K562 (cell line): ENCODE results near the gene AKIRIN1. TPM values are rescaled to one million over a fixed set of nuclear protein-coding genes. Genes with fewer than 3 reads are reported as not detected.

ENCODE experiments used
- ATAC-seq: fragments of 200-7000 bp; cut with Tn5 transposase; 3 replicates; pipeline ENCODE4 v1.9.1; 2020; ENCODE audit warnings: moderate library complexity
- Bru-seq: library from RNA; stranded (reverse); fragments of 400-500 nt; gene quantifications from one replicate; lab custom pipeline; 2021; lab: Mats Ljungman, UMichigan
- BruChase-seq, 2 experiments: library from RNA; stranded (reverse); fragments of 400-500 nt; gene quantifications; one replicate each; lab custom pipeline; 2021; lab: Mats Ljungman, UMichigan
- BruUV-seq: library from RNA; stranded (reverse); fragments of 400-500 nt; replicated peaks from 2 replicates; lab custom pipeline; 2021; lab: Mats Ljungman, UMichigan
- CTCF ChIA-PET: fragments of 300-600 bp; formaldehyde crosslinking; extraction: SDS; loops from one replicate; lab custom pipeline; 2021; ENCODE audit warnings: low intra/inter-chr PET ratio; lab: Yijun Ruan, JAX
- POLR2A ChIA-PET: fragments of 300-600, 350-650 bp; sonication (Branson Sonifier 250); formaldehyde crosslinking; extraction: SDS; loops from one replicate; lab custom pipeline; 2021; ENCODE audit warnings: antibody characterized with exemption, inconsistent platforms; lab: Yijun Ruan, JAX
- DNase-seq, 4 experiments: peaks; one replicate each; pipeline versions ENCODE4 v3.0.0 to v3.0.0-alpha.2; 2011 to 2018; ENCODE audit warnings: low spot score in 3 of 4, mixed read lengths in 3 of 4; ENCODE audit errors: extremely low read depth in 1 of 4
- FAIRE-seq: peaks from 2 replicates; lab custom pipeline; 2011; peaks lifted over from hg19 to GRCh38; lab: Jason Lieb, UNC
- H2AFZ ChIP-seq: 2 replicates; pipeline ENCODE4 v1.6.0; 2011; ENCODE audit warnings: low read depth, low read length, control low read depth, inconsistent platforms
- H3K27ac ChIP-seq: fragments of 200-600 bp; 3 replicates; pipeline ENCODE4 v1.8.0; 2011; ENCODE audit warnings: low read depth, mild to moderate bottlenecking, control low read depth, inconsistent platforms, low read length, moderate library complexity, mixed read lengths; ENCODE audit errors: extremely low read depth
- H3K27me3 ChIP-seq, 2 experiments: fragments of 300-600 bp in 1 of 2; 2 replicates in 1 of 2; 3 replicates in 1 of 2; pipeline versions ENCODE4 v1.6.0 to v1.8.0; 2011; ENCODE audit warnings: inconsistent platforms in 2 of 2, low read length in 2 of 2, mild to moderate bottlenecking in 1 of 2, mixed read lengths in 1 of 2, moderate library complexity in 1 of 2; ENCODE audit not compliant: control insufficient read depth in 2 of 2, insufficient read depth in 2 of 2
- H3K36me3 ChIP-seq: fragments of 300-600 bp; 3 replicates; pipeline ENCODE4 v1.8.0; 2011; ENCODE audit warnings: mild to moderate bottlenecking, low read length, inconsistent platforms; ENCODE audit not compliant: control insufficient read depth, insufficient read depth
- H3K4me1 ChIP-seq, 2 experiments: fragments of 200-600 bp in 1 of 2; replicated peaks in 1 of 2; 2 replicates in 1 of 2; 3 replicates in 1 of 2; pipeline versions ENCODE4 v1.5.1 to v1.8.0; 2011; ENCODE audit warnings: inconsistent platforms in 2 of 2, low read length in 2 of 2, mild to moderate bottlenecking in 1 of 2, mixed read lengths in 1 of 2, moderate library complexity in 1 of 2; ENCODE audit not compliant: control insufficient read depth in 2 of 2, insufficient read depth in 2 of 2
- H3K4me2 ChIP-seq: 2 replicates; pipeline ENCODE4 v1.6.1; 2011; ENCODE audit warnings: low read length, control low read depth, inconsistent platforms, mixed read lengths; ENCODE audit not compliant: insufficient read depth
- H3K4me3 ChIP-seq: fragments of 200-600 bp; sonication (generic), shearing (Covaris generic); 2 replicates; pipeline ENCODE4 v1.5.1; 2016; ENCODE audit warnings: control low read depth, inconsistent platforms
- H3K79me2 ChIP-seq: fragments of 200-600 bp; 3 replicates; pipeline ENCODE4 v1.8.0; 2011; ENCODE audit warnings: low read length, inconsistent platforms; ENCODE audit not compliant: control insufficient read depth, insufficient read depth
- H3K9ac ChIP-seq, 2 experiments: 2 replicates each; pipeline versions ENCODE4 v1.6.0 to v1.6.1; 2011; ENCODE audit warnings: low read depth in 2 of 2, low read length in 2 of 2, control low read depth in 1 of 2, inconsistent platforms in 1 of 2, mild to moderate bottlenecking in 1 of 2, mixed read lengths in 1 of 2; ENCODE audit not compliant: insufficient read depth in 1 of 2
- H3K9me1 ChIP-seq: one replicate; pipeline ENCODE4 v1.6.0; 2011; ENCODE audit warnings: inconsistent platforms, mild to moderate bottlenecking, low read length, moderate library complexity; ENCODE audit not compliant: control insufficient read depth, insufficient read depth
- H3K9me3 ChIP-seq: replicated peaks from 2 replicates; pipeline ENCODE4 v1.5.1; 2011; ENCODE audit warnings: low read depth, low read length, inconsistent platforms; ENCODE audit not compliant: control insufficient read depth, insufficient read depth
- H4K20me1 ChIP-seq: replicated peaks from 2 replicates; pipeline ENCODE4 v1.6.1; 2011; ENCODE audit warnings: low read length, inconsistent platforms, mixed read lengths; ENCODE audit not compliant: control insufficient read depth, insufficient read depth
- GABPA ChIP-seq: fragments of 200-800 bp; sonication (Bioruptor generic); conservative IDR thresholded peaks from 2 replicates; pipeline ENCODE4 v1.6.1; 2016; ENCODE audit warnings: low read depth, missing genetic modification characterization, missing compliant biosample characterization
- MYNN ChIP-seq, 2 experiments: sonication (generic); formaldehyde crosslinking in 1 of 2; IDR thresholded peaks; 2 replicates each; pipeline versions ENCODE4 v1.5.0 to v1.6.1; 2016 to 2020; ENCODE audit warnings: antibody characterized with exemption in 1 of 2, missing genetic modification reagents in 1 of 2
- PATZ1 ChIP-seq: fragments of 250-450 bp; sonication (Bioruptor Pico); IDR thresholded peaks from 2 replicates; pipeline ENCODE4 v1.5.0; 2020; ENCODE audit warnings: mild to moderate bottlenecking, borderline replicate concordance
- TBP ChIP-seq: optimal IDR thresholded peaks from 2 replicates; pipeline ENCODE3; 2011; ENCODE audit warnings: low read depth, low read length, improper control_type of control experiment
- YY1 ChIP-seq, 3 experiments: IDR thresholded peaks; 2 replicates each; pipeline ENCODE4 v1.6.1; 2011; ENCODE audit warnings: low read length in 2 of 3, mild to moderate bottlenecking in 2 of 3, moderate library complexity in 2 of 3, borderline replicate concordance in 1 of 3, control low read depth in 1 of 3, low read depth in 1 of 3; ENCODE audit not compliant: insufficient read depth in 3 of 3, insufficient replicate concordance in 2 of 3, control insufficient read depth in 1 of 3, insufficient read length in 1 of 3; ENCODE audit errors: extremely low read depth in 1 of 3
- ZC3H4 ChIP-seq: sonication (generic); formaldehyde crosslinking; IDR thresholded peaks from 2 replicates; pipeline ENCODE4 v1.9.0; 2021; ENCODE audit warnings: missing genetic modification reagents, borderline replicate concordance
- ZNF212 ChIP-seq: fragments of 450-650 bp; formaldehyde crosslinking; IDR thresholded peaks from 2 replicates; pipeline ENCODE4 v1.4.0; 2020; ENCODE audit warnings: mild to moderate bottlenecking
- ZNF24 ChIP-seq: fragments of 450-650 bp; IDR thresholded peaks from 2 replicates; pipeline ENCODE4 v1.6.1; 2016
- ZNF740 ChIP-seq, 3 experiments: fragments of 200-800 bp in 1 of 3; sonication (Bioruptor generic) in 1 of 3; sonication (generic) in 1 of 3; formaldehyde crosslinking in 1 of 3; IDR thresholded peaks; 2 replicates each; pipeline versions ENCODE4 v1.6.1 to v1.8.0; 2016 to 2022; ENCODE audit warnings: mild to moderate bottlenecking in 2 of 3, missing compliant biosample characterization in 2 of 3, missing genetic modification characterization in 2 of 3, missing genetic modification reagents in 1 of 3
- WGBS: fragments of 100-300 bp; shearing (Covaris generic); methylation state at CpG from one replicate; pipeline ENCODE4 v1.1.6; 2016; ENCODE audit warnings: low coverage, mixed read lengths; ENCODE audit not compliant: insufficient coverage; ENCODE audit errors: missing lambda C conversion rate; 5-methylcytosine and 5-hydroxymethylcytosine counted together
- in situ Hi-C: fragments of 300-500 bp; cut with MboI; formaldehyde crosslinking; loops from 4 replicates; pipeline ENCODE4 v1.15.0; 2018; ENCODE audit warnings: inconsistent platforms, mixed read lengths
- intact Hi-C: fragments of 100-400 bp; cut with micrococcal nuclease; formaldehyde crosslinking; loops from 2 replicates; pipeline ENCODE4 v1.14.2; 2022
- long read RNA-seq, 3 experiments: library from polyadenylated mRNA in 2 of 3; library from RNA in 1 of 3; unstranded in 2 of 3; stranded (forward) in 1 of 3; transcript quantifications; one replicate each; pipeline ENCODE4 v2.0.0, GENCODE V29; 2019 to 2022
- polyA minus RNA-seq, 3 experiments: library from RNA; depleted of rRNA, polyadenylated mRNA; stranded (reverse); fragments of >200 nt; gene quantifications; 2 replicates each; pipeline ENCODE4 v1.2.3, GENCODE V29; 2011
- polyA plus RNA-seq, 8 experiments: library from polyadenylated mRNA; depleted of rRNA in 4 of 8; stranded (reverse) in 5 of 8; unstranded in 3 of 8; fragments of >200 nt; fragmentation: Nextera tagmentation in 2 of 8; fragmentation: Illumina TruSeq in 1 of 8; extraction: Ambion mirVana in 2 of 8; extraction: Trizol in 1 of 8; gene quantifications; 2 replicates each; pipeline versions ENCODE4 v1.2.1 to v1.2.3, GENCODE V29; 2011 to 2014; ENCODE audit warnings: inconsistent platforms in 1 of 8, missing spikeins in 1 of 8
- total RNA-seq, 7 experiments: library from RNA; depleted of rRNA in 6 of 7; stranded (reverse); fragments of >200 nt in 6 of 7; fragmentation: Illumina TruSeq in 2 of 7; extraction: Trizol in 2 of 7; gene quantifications; 2 replicates each; pipeline versions ENCODE4 v1.2.1 to v1.2.3, GENCODE V29; 2011 to 2021; ENCODE audit warnings: low replicate concordance in 1 of 7

Gene AKIRIN1
- 26.5 and 51.2 TPM in 2 replicates for total RNA-seq (2011; cell fraction: chromatin; rRNA removed; ENCODE audit: low replicate concordance)
- total RNA-seq (2011; cell fraction: nucleolus; rRNA removed) = 19.3 and 20.1 TPM in 2 replicates
- 46.7 and 64.7 TPM in 2 replicates for total RNA-seq (2011; cell fraction: nucleoplasm; rRNA removed)
- total RNA-seq (2014; rRNA removed) (68.9 and 72.4 TPM in 2 replicates), total RNA-seq (2014; rRNA removed; fragmentation: Illumina TruSeq; extraction: Trizol) (81.7 and 86.5 TPM in 2 replicates), total RNA-seq (2015; rRNA removed; fragmentation: Illumina TruSeq; extraction: Trizol) (76.2 and 83.4 TPM in 2 replicates), total RNA-seq (2021) (86.0 and 87.8 TPM in 2 replicates), polyA plus RNA-seq (2011; rRNA removed) (95.0 and 139 TPM in 2 replicates), polyA plus RNA-seq (2014; fragmentation: Illumina TruSeq; extraction: Trizol) (91.4 and 103 TPM in 2 replicates), polyA plus RNA-seq (2014; fragmentation: Nextera tagmentation; extraction: Ambion mirVana) (10 to 100 TPM; 11.5 to 17.6 TPM), polyA plus RNA-seq (2014; rRNA removed) (85.1 and 87.2 TPM in 2 replicates), polyA minus RNA-seq (2011; rRNA and poly(A)+ RNA removed) (81.6 and 94.1 TPM in 2 replicates), Bru-seq, nascent RNA (percentile 96 among the genes with signal in this experiment), BruChase-seq, experiment 1, labeled RNA remaining after a 2-hour chase (percentile 98 among the genes with signal in this experiment), BruChase-seq, experiment 2, labeled RNA remaining after a 6-hour chase (percentile 98 among the genes with signal in this experiment)
- 53.8 and 59.9 TPM in 2 replicates for polyA plus RNA-seq (2011; cell fraction: cytosol; rRNA removed)
- polyA plus RNA-seq (2011; cell fraction: nucleus; rRNA removed) = 18.7 and 19.1 TPM in 2 replicates
- polyA plus RNA-seq (2012) = 69.5 and 81.6 TPM in 2 replicates
- polyA minus RNA-seq (2011; cell fraction: cytosol; rRNA and poly(A)+ RNA removed) = 33.5 and 47.6 TPM in 2 replicates
- polyA minus RNA-seq (2011; cell fraction: nucleus; rRNA and poly(A)+ RNA removed) = 10.1 and 12.8 TPM in 2 replicates
- long read RNA-seq, experiment 1, transcript AKIRIN1-202 (5 exons, 2,741 nt) = major isoform, 534 of 651 reads
- long read RNA-seq, experiment 1, transcript AKIRIN1-203 (4 exons, 1,243 nt) = minor isoform, 12 of 651 reads
- long read RNA-seq, experiment 1, partial matches to known transcripts = 94 of 651 reads
- long read RNA-seq, experiment 1, other reads (novel, unspliced or antisense) = 5 of 651 reads
- long read RNA-seq, experiment 2, transcript AKIRIN1-202 (5 exons, 2,741 nt) = major isoform, 41 of 73 reads
- long read RNA-seq, experiment 2, partial matches to known transcripts = 30 of 73 reads
- long read RNA-seq, experiment 2, other reads (novel, unspliced or antisense) = 0 of 73 reads
- long read RNA-seq, experiment 3, transcript AKIRIN1-202 (5 exons, 2,741 nt) = major isoform, 125 of 151 reads
- long read RNA-seq, experiment 3, partial matches to known transcripts = 20 of 151 reads
- long read RNA-seq, experiment 3, other reads (novel, unspliced or antisense) = 2 of 151 reads

GRCh38 chr1:38990738-38991637, at the start of gene AKIRIN1:
TSS of gene AKIRIN1 (plus strand) at chr1:38991276. CDS start at chr1:38991381, 105 bp downstream.
- H3K9ac ChIP-seq = peak within 1 kb of the TSS; percentile 86 to 97
- H3K27ac ChIP-seq = peak within 1 kb of the TSS; percentile 90
- DNase-seq (peak; percentile 99), FAIRE-seq (peak; percentile 57), ATAC-seq (peak; percentile 94)
- peaks cover 35% of the 10 kb centered on the region for H3K36me3 ChIP-seq
- H3K9me1 ChIP-seq = peaks cover 3% of the 10 kb centered on the region
- peaks cover 13% of the 10 kb centered on the region for H4K20me1 ChIP-seq
- H3K9me3 ChIP-seq = no peaks in the 10 kb centered on the region
- peaks cover 52% of the 10 kb centered on the region for H3K79me2 ChIP-seq
- intact Hi-C loops = loop anchor here (1.0 kb wide), 1 partner anchor 101 kb away; no protein-coding TSS in a partner anchor
- ChIA-PET POLR2A (interaction anchor here (0.6 to 0.7 kb wide), 2 partner anchors 21 to 175 kb away, joined by 3 read pairs; no protein-coding TSS in a partner anchor), CTCF (no interaction called here)
- BruUV-seq = no TSS peak
- H2AFZ ChIP-seq = peak within 1 kb of the TSS; percentile 81
- no peaks in the 10 kb centered on the region for H3K27me3 ChIP-seq
- in situ Hi-C loops = no loop called here
- peaks cover 0 to 17% of the 10 kb centered on the region in 2 experiments; a peak in 3 of 5 replicates for H3K4me1 ChIP-seq
- peak within 1 kb of the TSS; percentile 99 for H3K4me3 ChIP-seq
- WGBS = 2% methylated on average over 63 of the region's 76 CpGs
- H3K4me2 ChIP-seq = peak within 1 kb of the TSS; percentile 90
- TF ChIP-seq MYNN (IDR thresholded peaks at IDR 0.05) (no peak), MYNN (CRISPR knock-in tag; IDR thresholded peaks at IDR 0.05) (no peak), TBP (peak; percentile 98), ZC3H4 (CRISPR knock-in tag) (no peak; the same call in 1 of the 2 replicates), PATZ1 (CRISPR knock-in tag) (no peak), GABPA (peak; percentile 83), ZNF740 (CRISPR knock-in tag; IDR thresholded peaks at IDR 0.05) (peak; percentile 80), ZNF740 (tag; IDR thresholded peaks at IDR 0.05) (peak in 1 of 2 experiments; percentile 85; a peak in 2 of 4 replicates), ZNF24 (0 out of 2 replicates have a peak, but pooled peaks have one; percentile 29), YY1 (IDR thresholded peaks at IDR 0.05; ENCODE audit: borderline replicate concordance in 1 of 3, control insufficient read depth in 1 of 3, extremely low read depth in 1 of 3, insufficient read depth in 3 of 3, insufficient read length in 1 of 3, insufficient replicate concordance in 2 of 3, low read depth in 1 of 3, low read length in 2 of 3) (peak; percentile 61 to 97 (median 93)), ZNF212 (CRISPR knock-in tag) (no peak)
